ENCODE results near the gene GTF3C5.
"Not testable (repeated sequence)": the region's sequence is repeated elsewhere in the genome, so short reads cannot be mapped to it uniquely, and the experiment has no call there.

GTF3C5 gene

GRCh38 chr9:133055788-133056420 is 25.1 kb downstream of the GTF3C5 start:
- no peak for DNase-seq (ENCODE audit: low read depth)

GRCh38 chr9:133056533-133056932 is 25.7 kb downstream of the GTF3C5 start:
- no peak for DNase-seq (ENCODE audit: low read depth)

- DNase-seq (ENCODE audit: low read depth), result no peak
These were observed 26.2 kb downstream of the GTF3C5 start for GRCh38 chr9:133057006-133057405.

- DNase-seq (ENCODE audit: low read depth), result no peak
These were observed 26.8 kb downstream of the GTF3C5 start for GRCh38 chr9:133057553-133057952.

GRCh38 chr9:133058071-133058470 is 27.3 kb downstream of the GTF3C5 start:
- no peak for DNase-seq (ENCODE audit: low read depth)

- DNase-seq (ENCODE audit: low read depth), result no peak
These were observed 27.9 kb downstream of the GTF3C5 start for GRCh38 chr9:133058550-133059320.

GRCh38 chr9:133059623-133060022 is 28.8 kb downstream of the GTF3C5 start:
- DNase-seq (ENCODE audit: low read depth), result no peak

- peak; percentile 25 for DNase-seq (ENCODE audit: low read depth)
These were observed 29.6 kb downstream of the GTF3C5 start for GRCh38 chr9:133060417-133060841.

- DNase-seq (ENCODE audit: low read depth), result not testable (repeated sequence)
These were observed 30.4 kb downstream of the GTF3C5 start for GRCh38 chr9:133061019-133061763.

GRCh38 chr9:133061764-133062145 is 31.0 kb downstream of the GTF3C5 start, which contains the start of gene CEL:
Gene CEL (plus strand): TSS chr9:133061981. CDS start chr9:133062003, 22 bp downstream.
- DNase-seq (ENCODE audit: low read depth), result not testable (repeated sequence)

GRCh38 chr9:133062569-133062968 is 31.8 kb downstream of the GTF3C5 start:
- DNase-seq (ENCODE audit: low read depth), result not testable (repeated sequence)

GRCh38 chr9:133063159-133063499 is 32.3 kb downstream of the GTF3C5 start:
- DNase-seq (ENCODE audit: low read depth), result no peak

- no peak for DNase-seq (ENCODE audit: low read depth)
These were observed 32.9 kb downstream of the GTF3C5 start for GRCh38 chr9:133063500-133064231.

GRCh38 chr9:133064241-133065069 is 33.7 kb downstream of the GTF3C5 start:
- DNase-seq (ENCODE audit: low read depth), result no peak

- no peak for DNase-seq (ENCODE audit: low read depth)
These were observed 34.2 kb downstream of the GTF3C5 start for GRCh38 chr9:133065070-133065388.

- no peak for DNase-seq (ENCODE audit: low read depth)
These were observed 35.6 kb downstream of the GTF3C5 start for GRCh38 chr9:133066181-133066983.

- no peak for DNase-seq (ENCODE audit: low read depth)
These were observed 36.2 kb downstream of the GTF3C5 start for GRCh38 chr9:133067006-133067405.

GRCh38 chr9:133067813-133068212 is 37.0 kb downstream of the GTF3C5 start:
- no peak for DNase-seq (ENCODE audit: low read depth)

GRCh38 chr9:133068431-133068830 is 37.6 kb downstream of the GTF3C5 start:
- DNase-seq (ENCODE audit: low read depth), result not testable (repeated sequence)

- not testable (repeated sequence) for DNase-seq (ENCODE audit: low read depth)
These were observed 39.7 kb downstream of the GTF3C5 start for GRCh38 chr9:133070500-133070961.
